Thymus (tissue), 11 donors: ENCODE data around the gene LRRC41. TPM values are rescaled to one million over a fixed set of nuclear protein-coding genes. Genes with fewer than 3 reads are reported as not detected.
"Not testable (repeated sequence)": the region's sequence is repeated elsewhere in the genome, so short reads cannot be mapped to it uniquely, and the experiment has no call there.

Experiments used
- DNase-seq, 9 donors: peaks; one replicate each; pipeline ENCODE4 v3.0.0-alpha.2; 2013; ENCODE audit warnings: low spot score in 9 of 9, low read depth in 6 of 9, missing footprints in 1 of 9
- H3K27ac ChIP-seq, 2 donors: one replicate each; pipeline ENCODE4 v1.5.1; 2013; ENCODE audit warnings: control low read depth in 1 of 2, low read depth in 1 of 2, low read length in 1 of 2, mild to moderate bottlenecking in 1 of 2, moderate library complexity in 1 of 2
- H3K27me3 ChIP-seq, 2 donors: one replicate each; pipeline ENCODE4 v1.5.1; 2013; ENCODE audit warnings: low read length in 1 of 2; ENCODE audit not compliant: control insufficient read depth in 2 of 2, insufficient read depth in 1 of 2
- H3K36me3 ChIP-seq, 2 donors: one replicate each; pipeline ENCODE4 v1.5.1; 2013; ENCODE audit warnings: low read length in 1 of 2, mild to moderate bottlenecking in 1 of 2, moderate library complexity in 1 of 2; ENCODE audit not compliant: control insufficient read depth in 2 of 2, insufficient read depth in 2 of 2
- H3K4me1 ChIP-seq, 2 donors: one replicate each; pipeline ENCODE4 v1.5.1; 2013; ENCODE audit warnings: low read length in 2 of 2; ENCODE audit not compliant: control insufficient read depth in 2 of 2, insufficient read depth in 2 of 2
- H3K4me3 ChIP-seq, 2 donors: one replicate each; pipeline ENCODE4 v1.5.1; 2013; ENCODE audit warnings: low read length in 2 of 2, control low read depth in 1 of 2, mild to moderate bottlenecking in 1 of 2
- H3K9me3 ChIP-seq, 2 donors: one replicate each; pipeline ENCODE4 v1.5.1; 2013; ENCODE audit warnings: low read length in 1 of 2, mild to moderate bottlenecking in 1 of 2; ENCODE audit not compliant: control insufficient read depth in 2 of 2, insufficient read depth in 1 of 2
- WGBS: extraction: QIAGEN DNeasy Blood & Tissue Kit; methylation state at CpG from one replicate; pipeline ENCODE4 v1.1.7; 2013; 5-methylcytosine and 5-hydroxymethylcytosine counted together
- polyA plus RNA-seq: library from polyadenylated mRNA; stranded (reverse); fragments of 200-250 nt; gene quantifications from one replicate; pipeline ENCODE4 v1.2.3, GENCODE V29; 2013
- total RNA-seq: library from RNA; stranded (reverse); fragments of 120-200 nt; gene quantifications from one replicate; pipeline ENCODE4 v1.2.4, GENCODE V29; 2013
- donor health status: healthy.

Gene LRRC41
- total and polyA plus RNA-seq, 2 donors = 24.1 to 32.8 TPM

DNA sequence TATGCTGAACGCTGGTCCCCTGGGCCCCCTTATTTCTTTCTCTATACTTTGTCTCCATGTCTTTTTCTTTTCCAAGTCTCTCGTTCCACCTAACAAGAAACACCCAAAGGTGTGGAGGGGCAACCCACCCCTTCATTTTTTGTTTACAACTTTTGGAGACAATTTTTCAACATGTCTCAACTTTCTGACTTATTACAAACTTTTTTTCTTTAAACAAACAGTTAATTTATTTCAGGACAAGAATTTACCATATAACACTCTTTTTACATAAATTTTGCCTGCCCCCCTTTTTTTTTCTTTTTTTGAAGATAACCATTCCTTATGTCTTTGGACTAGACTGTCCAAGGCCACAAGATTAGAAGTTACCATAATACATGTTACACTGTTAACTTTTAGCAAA lies 27.0 kb upstream of the LRRC41 start:
- H3K4me3 ChIP-seq, H3K4me1 ChIP-seq, H3K27ac ChIP-seq, DNase-seq, H3K36me3 ChIP-seq, H3K9me3 ChIP-seq, H3K27me3 ChIP-seq: not testable (repeated sequence)
- WGBS = 99% methylated on average over 2 of the region's 2 CpGs

GRCh38 chr1:46329807-46330206 lies 26.4 kb upstream of the LRRC41 start:
- not testable (repeated sequence) for H3K27me3 ChIP-seq, DNase-seq, H3K4me1 ChIP-seq, H3K9me3 ChIP-seq, H3K27ac ChIP-seq, H3K4me3 ChIP-seq, H3K36me3 ChIP-seq
- WGBS = 80% methylated on average over 6 of the region's 7 CpGs

GRCh38 chr1:46328182-46328581 lies 24.8 kb upstream of the LRRC41 start:
- H3K4me3 ChIP-seq, H3K4me1 ChIP-seq, H3K36me3 ChIP-seq, H3K27me3 ChIP-seq, H3K27ac ChIP-seq, H3K9me3 ChIP-seq, DNase-seq: not testable (repeated sequence)
- WGBS = 98% methylated on average over 7 of the region's 7 CpGs

DNA sequence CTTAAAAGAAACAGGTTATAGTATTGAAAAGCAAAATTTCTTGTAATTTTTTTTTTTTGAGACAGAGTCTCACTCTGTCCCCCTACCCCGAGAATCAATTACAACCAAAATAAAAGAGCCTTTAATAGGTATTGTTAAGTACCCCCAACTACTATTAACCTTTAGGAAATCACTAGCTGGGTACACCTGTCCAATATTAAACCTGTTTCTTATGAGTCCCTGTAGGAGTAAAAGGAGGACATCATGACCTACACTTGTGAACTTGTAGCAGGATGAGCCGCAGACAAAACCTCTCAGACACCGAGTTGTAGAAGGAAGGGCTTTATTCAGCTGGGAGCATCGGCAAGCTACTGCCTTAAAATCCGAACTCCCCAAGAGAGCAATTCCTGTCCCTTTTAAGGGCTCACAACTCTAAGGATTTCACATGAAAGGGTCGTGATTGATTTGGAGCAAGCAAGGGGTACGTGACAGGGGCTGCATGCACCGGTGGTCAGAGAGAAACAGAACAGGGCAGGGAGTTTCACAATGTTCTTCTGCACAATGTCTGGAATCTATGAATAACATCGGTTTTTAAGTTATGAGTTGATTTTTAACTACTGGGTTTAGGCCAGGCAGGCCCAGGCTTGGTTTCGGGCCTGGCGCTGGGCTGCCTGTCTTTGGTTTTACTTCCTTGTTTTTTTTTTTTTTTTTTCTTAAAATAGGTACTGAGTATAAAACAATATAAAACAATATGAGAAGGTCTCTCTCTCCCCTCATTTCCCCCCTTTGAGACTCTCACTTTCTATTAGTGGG lies 22.1 kb upstream of the LRRC41 start:
- not testable (repeated sequence) for H3K27me3 ChIP-seq, H3K36me3 ChIP-seq, DNase-seq, H3K4me1 ChIP-seq, H3K9me3 ChIP-seq, H3K4me3 ChIP-seq, H3K27ac ChIP-seq
- 97% methylated on average over 11 of the region's 11 CpGs for WGBS

DNA sequence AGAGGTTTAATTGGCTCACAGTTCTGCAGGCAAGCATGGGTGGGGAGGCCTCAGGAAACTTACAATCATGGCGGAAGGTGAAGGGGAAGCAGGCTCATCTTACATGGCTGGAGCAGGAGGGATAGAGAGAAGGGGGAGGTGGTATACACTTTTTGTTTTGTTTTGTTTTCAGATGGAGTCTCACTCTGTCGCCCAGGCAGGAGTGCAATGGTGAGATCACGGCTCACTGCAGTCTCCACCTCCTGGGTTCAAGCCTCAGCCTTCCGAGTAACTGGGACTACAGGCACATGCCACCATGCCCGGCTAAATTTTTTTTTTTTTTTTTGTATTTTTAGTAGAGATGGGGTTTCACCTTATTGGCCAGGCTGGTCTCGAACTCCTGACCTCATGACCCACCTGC lies 18.8 kb upstream of the LRRC41 start:
- not testable (repeated sequence) for H3K36me3 ChIP-seq, H3K9me3 ChIP-seq, H3K4me3 ChIP-seq, H3K4me1 ChIP-seq, H3K27ac ChIP-seq, DNase-seq, H3K27me3 ChIP-seq
- WGBS = 98% methylated on average over 6 of the region's 6 CpGs

GRCh38 chr1:46319960-46320914 lies 16.8 kb upstream of the LRRC41 start:
- H3K4me3 ChIP-seq, H3K9me3 ChIP-seq, DNase-seq, H3K27ac ChIP-seq, H3K4me1 ChIP-seq, H3K27me3 ChIP-seq: not testable (repeated sequence)
- peaks cover 18 to 19% of the 10 kb centered on the region in 2 donors for H3K36me3 ChIP-seq
- WGBS = 96% methylated on average over 13 of the region's 13 CpGs

DNA sequence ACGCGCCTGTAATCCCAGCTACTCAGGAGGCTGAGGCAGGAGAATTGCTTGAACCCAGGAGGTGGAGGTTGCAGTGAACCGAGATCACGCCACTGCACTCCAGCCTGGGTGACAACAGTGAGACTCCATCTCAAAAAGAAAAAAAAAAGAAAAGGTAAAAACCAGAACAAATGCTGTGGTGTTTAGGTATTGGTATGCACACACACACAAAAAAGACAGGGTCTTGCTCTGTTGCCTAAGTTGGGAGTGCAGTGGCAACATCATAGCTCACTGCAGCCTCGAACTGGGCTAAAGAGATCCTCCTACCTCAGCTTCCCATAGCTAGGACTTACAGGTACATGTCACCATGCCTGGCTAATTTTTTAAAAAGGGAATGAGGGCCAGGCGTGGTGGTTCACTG lies 15.9 kb upstream of the LRRC41 start:
- peaks cover 24 to 26% of the 10 kb centered on the region in 2 donors for H3K36me3 ChIP-seq
- not testable (repeated sequence) for H3K27me3 ChIP-seq, H3K27ac ChIP-seq, H3K9me3 ChIP-seq, H3K4me3 ChIP-seq, DNase-seq, H3K4me1 ChIP-seq
- over 99% methylated on average over 6 of the region's 6 CpGs for WGBS

DNA sequence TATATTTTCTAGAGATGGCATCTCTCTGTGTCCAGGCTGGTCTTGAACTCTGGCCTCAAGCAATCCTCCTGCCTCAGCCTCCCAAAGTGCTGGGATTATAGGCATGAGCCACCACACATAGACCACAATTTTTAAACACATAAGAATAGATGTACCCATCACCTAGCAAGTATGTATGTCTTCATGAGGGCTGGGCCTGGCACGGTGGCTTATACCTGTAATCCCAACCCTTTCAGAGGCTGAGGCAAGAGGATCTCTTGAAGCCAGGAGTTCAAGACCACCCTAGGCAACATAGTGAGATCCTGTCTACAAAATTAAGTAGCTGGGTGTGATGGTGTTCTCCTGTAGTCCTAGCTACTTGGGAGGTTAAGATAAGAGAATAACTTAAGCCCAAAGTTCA lies 13.9 kb upstream of the LRRC41 start:
- H3K36me3 ChIP-seq = peaks cover 36 to 42% of the 10 kb centered on the region in 2 donors
- no peak overlapping the region for H3K27ac ChIP-seq

More for the DNA sequence above, 13.9 kb upstream of the LRRC41 start:
- no peak for DNase-seq
- no peaks in the 10 kb centered on the region for H3K4me1 ChIP-seq
- no peaks in the 10 kb centered on the region for H3K27me3 ChIP-seq
- H3K4me3 ChIP-seq = no peak overlapping the region
- no peaks in the 10 kb centered on the region for H3K9me3 ChIP-seq
- WGBS = 100% methylated on average over 1 of the region's 1 CpG
